Activated CD4-positive, alpha-beta T cell treated with anti-CD3 and anti-CD28 coated beads, Interleukin-10, Interleukin-2, amounts not matched to agents 100 ng/mL and 50 ng/mL, durations not matched to agents 16 hours and 8 hours (primary cell): ENCODE data around the gene HABP2.

Experiments used
- DNase-seq: peaks from one replicate; pipeline ENCODE4 v3.0.0-alpha.2; 2020

HABP2 gene

DNA sequence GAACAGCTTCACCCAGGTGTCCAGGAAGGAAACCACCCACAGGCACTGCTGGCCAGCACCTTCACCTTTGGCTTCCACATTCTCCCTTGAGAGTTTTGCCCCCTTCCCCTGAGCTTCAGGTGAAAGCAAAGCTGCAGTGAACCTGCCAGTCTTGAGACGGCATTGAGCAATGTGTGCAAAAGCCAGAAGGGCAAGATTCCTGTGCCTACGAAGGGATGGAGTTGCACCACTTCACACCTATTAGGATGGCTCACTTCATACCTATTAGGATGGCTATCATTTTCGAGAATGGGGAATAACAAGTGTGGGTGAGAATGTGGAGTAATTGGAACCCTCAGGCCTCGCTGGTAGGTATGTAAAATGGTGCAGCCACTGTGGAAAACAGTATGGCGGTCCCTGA, 7.2 kb downstream of the HABP2 start:
- DNase-seq, result no peak

DNA sequence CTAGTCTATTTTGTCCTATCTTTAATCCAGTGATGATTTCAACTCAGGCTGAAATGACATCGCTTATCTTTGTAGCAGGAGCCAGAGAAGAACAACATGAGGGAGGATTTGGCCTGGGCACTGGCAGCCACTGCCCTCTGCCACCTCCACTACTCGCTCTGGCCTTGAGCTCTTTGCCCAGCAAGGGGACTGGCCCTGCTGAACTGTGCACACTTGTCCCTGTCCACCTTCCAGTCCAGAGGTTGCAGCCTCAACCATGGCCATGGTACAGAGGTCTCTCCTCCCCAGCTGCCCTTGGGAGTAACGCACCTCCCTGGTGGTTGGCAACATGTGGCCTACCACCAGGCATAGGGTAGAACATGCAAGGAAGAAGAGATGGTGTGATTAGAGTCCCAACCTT, 8.4 kb downstream of the HABP2 start:
- no peak for DNase-seq

DNA sequence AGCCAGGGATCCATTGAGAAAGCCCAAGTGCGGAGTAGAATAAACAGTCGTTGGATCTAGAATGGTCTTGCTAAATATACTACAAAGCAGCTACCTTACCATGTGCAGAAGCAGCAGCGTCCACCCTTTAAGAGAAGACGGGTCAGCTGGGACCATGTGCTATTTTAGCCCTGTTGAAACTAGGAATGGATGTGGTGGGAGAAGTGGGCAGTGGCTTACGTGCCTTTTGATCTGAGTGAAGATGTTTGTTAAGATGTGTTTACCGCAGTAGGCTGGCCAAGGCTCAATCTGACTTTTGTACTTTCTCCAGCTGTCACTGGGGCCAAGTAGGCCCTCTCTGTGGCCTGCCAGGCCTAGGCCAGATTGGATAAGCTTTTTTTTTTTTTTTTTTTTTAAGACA, 9.2 kb downstream of the HABP2 start:
- DNase-seq, result no peak

DNA sequence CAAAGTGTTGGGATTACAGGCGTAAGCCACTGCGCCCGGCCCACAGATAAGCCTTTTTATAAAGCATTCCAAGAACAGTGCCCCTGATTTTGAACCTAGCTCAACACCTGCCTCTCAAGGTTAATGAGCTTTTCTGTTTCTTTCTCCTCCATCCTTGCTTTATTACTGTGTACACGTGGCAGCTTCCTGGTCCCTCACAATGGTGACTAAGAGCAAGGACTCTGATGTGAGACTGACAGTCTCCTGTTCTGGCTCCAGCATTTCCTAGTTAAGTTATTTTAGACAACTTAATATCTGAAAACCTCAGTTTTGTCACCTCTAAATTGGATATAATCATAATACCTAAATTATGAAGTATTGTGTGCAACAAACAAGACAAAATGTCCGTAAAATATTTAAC, 9.9 kb downstream of the HABP2 start:
- no peak for DNase-seq

DNA sequence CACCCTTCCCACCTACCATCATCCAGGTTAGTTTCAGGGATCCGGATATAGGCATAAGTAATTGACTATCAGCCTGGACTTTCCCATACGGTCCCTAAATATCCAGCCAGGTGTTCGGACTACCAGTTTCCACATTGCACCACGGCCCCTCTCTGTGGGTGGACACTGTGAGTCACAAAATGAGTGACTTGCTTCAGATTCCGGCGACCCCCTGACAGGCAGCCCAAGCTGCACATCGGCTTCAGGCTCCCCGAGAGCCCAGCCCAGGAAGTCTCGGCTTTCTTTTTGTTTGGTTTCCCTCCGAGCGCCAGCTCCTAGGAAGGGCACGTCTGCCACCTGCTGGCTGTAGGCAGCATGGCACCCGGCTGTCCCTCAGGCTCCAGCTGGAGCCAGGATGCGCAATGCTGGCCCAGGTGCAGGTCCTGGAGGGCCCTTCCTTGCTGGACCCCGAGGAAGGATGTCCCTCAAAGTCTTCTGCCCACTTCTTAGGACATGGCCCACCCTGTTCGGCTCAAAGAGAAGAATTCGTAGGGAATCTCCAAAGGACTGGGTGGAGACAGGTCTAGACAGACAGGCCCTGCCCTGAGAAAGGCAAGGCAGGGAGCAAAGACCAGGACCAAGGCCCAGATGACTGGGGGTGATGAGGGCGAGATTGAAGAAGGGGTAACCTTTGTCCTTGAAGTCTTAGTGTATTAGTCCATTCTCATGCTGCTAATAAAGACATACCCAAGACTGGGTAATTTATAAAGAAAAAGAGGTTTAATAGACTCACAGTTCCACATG, 10.6 kb downstream of the HABP2 start:
- peak; percentile 76 for DNase-seq

DNA sequence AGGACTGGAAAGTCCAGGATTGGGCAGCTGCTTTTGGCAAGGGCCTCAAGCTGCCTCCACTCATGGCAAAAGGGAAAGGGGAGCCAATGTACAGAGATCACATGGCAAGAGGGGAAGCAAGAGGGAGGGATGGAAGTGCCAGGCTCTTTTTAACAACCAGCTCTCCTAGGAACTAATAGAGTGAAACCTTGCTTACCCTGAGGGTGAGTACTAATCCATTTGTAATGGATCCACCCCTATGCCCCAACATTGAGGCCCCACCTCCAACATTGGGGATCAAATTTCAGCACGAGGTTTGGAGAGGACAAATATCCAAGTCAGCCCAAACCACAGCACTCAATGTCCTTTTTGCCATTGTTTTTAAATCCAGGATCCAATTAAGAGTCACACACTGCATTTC, 12.5 kb downstream of the HABP2 start:
- no peak for DNase-seq

DNA sequence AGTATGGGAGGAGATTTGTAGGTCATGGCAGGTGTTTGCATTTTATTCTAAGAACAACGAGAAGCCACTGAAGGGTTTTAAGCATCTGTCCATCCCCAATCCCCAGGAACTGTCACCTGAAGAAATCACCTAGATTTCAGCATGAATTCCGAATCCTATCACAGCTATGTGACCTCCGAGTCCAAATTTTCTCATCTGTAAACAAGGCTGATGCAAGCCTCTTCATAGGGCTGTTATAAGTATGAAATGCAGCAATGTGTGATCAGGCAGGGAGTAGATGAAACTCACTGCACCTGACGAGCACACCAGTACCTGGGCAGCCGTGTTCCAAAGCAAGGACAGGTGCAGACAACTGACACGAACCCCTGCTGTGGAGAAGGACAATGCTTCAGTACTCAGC, 14.0 kb downstream of the HABP2 start:
- DNase-seq, result no peak

DNA sequence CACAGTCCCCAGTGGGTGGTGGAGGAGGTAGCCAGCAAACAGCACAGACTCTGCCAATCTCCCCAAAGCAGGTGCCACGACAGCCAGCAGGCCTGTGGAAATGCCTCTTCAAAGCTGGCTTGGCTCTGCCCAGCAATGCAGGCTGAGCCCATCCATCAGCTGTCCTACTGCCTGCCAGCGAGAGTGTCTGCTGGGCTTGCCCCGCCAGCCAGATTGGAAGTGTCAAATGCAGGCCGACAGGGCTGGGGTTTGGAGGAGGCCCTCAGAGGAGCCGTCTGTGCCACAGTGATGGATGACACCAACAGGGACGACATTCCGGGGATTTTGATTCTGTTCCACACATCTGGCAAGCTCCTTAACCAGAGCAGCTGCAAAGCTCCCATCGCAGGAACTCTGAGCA, 16.7 kb downstream of the HABP2 start:
- no peak for DNase-seq

DNA sequence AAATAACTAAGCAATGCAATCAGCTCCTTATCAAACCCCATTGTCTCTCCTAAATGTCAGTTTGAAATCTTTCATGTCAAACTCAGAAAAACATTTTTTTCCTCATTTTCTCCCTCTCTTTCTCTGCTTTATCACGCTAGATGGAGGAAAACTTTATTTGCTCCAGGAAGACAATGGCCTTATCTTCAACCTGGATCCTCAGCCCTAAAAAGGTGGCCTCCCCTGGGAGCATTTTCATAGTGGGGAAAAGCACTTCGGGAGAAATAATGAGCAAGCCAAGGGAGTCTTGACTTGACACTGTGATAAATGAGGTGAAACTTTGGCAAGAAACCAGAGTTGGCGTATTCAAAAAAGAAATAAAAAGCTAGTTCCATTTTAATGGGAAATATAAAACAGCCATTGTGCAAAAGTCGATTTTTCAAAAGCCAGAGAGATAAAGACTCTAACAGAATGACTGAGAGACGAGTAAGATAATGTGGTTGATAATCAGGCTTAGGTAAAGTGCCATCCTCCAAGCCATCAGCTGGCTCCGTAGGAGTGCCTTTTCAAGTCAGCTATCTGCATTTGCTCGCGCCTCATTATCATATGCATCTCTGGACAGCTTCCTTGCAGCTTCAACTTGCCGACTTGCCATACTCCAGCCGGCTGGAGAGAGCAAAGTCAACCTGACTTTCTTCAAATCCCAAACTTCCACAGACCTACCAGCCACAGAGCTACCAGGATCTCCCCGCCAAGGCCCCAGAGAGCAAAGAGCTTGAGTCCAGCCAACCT, 19.9 kb downstream of the HABP2 start:
- DNase-seq, result no peak

DNA sequence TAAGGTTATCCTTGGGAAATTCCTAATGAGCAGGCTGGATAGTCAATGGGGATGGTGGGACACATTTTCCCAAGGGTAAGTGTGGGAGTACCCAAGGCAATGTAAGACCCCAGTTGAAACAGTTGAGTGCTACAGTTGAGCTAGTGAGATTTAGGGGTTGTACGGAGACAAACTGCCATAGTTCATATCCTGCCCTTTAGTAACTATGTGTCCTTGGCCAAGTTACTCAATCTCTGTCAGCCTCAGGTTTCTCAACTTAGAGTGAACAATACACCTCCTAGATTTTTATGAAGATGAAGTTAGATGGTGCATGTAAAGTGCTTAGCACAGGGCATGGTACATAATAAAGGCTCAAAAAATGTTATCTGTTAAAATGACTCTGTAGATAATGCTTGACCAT, 20.5 kb downstream of the HABP2 start:
- no peak for DNase-seq

DNA sequence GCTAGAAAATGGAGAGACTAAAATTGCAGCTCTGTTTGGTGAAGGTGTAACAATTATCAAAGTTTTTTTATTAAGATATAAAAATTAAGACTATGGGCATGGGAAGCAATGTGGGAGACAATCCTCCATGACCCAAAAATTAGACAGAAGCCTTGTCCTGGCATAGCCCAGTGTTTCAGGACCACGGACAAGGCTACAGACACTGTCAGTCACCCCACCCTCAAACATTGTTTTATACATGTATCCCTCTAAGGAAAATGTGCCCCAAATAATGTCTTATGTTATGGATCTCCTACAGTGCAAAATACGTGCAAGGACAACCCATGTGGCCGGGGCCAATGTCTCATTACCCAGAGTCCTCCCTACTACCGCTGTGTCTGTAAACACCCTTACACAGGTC, 24.0 kb downstream of the HABP2 start:
- DNase-seq, result no peak

DNA sequence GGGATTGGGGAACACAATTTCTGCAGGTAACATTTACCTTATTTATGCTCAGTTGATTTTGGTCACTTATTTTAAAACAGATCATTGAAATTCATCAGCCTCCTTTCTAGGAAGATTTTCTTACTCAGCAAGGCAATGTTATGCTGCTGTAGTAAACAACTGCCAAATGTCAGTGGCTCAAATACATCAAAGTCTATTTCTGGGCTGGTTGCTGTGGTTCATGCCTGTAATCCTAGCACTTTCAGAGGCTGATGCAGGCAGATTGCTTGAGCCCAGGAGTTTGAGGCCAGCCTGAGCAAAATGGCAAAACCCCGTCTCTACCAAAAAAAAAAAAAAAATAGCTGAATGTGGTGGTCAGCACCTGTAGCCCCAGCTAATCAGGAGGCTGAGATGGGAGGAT, 25.9 kb downstream of the HABP2 start:
- no peak for DNase-seq

DNA sequence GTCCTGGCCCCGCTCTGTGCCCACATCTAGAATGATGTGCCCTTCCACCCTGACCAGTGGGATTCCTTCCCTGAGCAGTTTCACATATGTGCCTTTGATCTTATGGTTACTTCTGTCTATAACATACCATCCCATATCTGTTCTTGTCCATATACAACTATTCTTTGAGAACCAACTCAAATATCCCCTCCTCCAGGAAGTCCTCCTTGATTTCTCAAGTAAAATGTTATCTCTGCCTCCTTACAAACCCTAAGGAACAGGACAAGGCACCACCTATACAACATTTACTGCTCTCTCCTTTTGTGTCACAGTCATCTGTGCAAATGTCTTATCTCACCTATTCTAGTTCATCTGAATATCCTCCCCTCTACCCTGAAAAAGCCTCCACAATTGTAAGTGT, 28.2 kb downstream of the HABP2 start:
- no peak for DNase-seq

DNA sequence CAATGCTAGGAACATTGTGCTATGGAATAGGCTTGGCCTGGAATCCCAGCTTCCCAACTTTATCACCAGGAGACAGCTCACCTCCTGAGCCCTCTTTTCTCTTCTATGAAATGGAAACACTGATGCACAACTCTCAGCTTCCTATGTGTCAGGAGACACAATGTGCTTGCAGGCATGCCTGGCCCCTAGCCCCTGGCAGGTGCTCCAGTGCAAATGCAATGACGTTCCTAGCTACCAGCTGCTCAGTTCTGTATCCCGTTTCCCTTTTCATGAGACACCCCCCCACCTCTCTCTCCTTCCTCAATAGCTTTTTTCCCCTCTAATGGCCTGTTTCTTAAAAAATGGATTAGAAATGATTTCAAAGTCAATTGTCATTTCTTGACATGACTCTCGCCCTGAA, 30.7 kb downstream of the HABP2 start:
- no peak for DNase-seq

DNA sequence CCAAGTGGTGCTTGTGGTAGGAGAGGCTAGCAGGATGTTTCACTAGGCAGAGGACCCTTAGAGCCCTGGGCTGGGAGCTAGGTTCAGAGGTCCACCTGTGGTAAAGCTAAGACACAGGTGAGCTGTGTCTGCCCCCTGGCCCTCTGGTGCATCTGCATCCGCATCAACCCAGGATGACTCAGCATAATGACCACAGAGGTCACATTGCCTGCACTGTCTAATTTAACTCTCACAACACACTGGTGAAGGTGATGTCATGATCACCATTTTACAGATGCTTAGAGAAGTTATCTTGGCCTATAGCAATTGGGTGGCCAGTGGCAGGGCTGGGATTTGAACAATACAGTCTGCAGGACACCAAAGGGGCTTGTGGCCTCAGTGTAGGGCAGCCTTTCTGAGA, 33.1 kb downstream of the HABP2 start:
- peak; percentile 7 for DNase-seq

DNA sequence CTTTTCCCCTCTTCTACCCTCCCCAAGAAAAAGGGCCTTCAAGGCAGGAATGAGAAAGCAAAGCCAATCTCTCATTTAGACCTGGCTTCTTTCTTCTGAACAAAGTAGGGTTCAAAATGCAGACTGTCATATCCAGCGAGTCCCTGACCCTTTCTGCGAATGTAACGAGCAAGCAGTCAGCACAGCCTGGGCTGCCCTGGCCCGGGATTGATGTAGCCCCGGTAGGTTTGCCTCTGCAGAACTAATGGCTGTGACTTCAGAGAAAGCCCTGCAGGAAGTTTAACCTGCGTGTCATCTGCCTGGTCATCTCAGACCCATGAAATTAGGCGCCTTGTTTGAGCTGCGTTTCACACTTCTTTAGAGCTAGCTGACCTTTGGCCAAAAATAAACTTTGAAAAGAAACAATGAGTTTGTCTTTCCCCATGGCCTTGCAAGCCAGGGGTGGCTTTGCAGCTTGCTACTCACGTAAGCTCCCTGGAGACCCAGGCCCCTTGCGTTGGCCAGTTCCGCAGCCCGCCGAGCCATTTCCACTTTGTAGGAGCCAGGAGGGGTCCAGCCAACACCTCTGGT, 36.4 kb downstream of the HABP2 start:
- DNase-seq, result no peak

DNA sequence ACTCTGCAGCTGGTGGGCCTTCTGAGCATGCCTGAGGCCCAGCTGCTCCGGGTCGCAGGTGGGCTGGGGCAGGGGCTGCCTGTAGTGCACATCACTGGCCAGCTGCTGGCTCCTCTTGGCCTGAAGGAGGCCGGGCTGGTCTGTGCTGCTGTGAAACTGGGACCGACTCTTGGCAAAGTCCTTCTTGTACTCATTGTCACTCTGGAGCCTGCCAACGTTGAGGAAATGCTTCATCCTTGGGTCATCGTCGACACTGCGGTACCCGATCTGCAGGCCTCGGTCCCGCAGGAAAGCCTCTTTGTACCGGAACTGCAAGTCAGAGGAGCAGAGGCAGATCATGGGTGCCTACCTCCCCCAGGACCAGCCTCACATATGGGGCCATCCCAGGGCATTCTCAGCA, 37.7 kb downstream of the HABP2 start:
- no peak for DNase-seq

DNA sequence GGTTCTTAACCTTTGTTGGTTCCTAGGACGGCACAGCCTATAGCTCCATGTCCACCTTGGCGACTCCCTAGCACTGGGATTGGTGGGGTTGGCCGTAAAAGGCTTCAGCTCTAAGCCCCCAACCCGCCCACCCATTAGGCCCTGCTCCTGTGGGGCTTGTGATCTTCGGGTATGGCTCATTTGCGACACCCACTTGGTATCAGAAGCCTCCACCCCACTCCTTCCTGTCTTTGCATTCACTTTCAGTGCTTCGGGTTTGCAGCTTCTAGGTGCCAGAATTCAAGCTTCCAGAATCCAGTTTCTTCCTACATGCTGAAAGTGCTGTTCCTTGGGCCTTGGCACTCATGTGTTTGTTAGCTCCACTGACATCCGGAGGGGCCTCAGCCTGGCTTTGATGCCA, 39.5 kb downstream of the HABP2 start:
- DNase-seq, result no peak

DNA sequence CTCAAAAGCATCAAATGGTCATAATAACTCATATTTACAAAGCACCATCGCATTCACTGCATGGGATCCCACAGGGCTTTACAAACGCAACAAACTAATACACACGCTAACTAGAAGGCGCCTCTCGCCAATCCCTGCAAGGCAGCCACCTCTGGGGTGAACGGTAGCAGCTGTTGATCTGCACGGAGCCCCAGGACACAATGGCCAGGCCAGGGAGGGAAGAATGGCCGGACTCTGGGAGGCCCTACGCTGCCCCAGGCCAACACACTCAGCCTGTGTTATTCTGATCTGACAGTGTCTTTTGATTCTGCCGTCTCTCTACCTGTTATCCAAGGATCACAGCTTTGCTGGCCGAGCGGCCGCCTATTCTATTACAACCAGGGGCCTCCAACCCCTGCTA, 41.8 kb downstream of the HABP2 start:
- no peak for DNase-seq

DNA sequence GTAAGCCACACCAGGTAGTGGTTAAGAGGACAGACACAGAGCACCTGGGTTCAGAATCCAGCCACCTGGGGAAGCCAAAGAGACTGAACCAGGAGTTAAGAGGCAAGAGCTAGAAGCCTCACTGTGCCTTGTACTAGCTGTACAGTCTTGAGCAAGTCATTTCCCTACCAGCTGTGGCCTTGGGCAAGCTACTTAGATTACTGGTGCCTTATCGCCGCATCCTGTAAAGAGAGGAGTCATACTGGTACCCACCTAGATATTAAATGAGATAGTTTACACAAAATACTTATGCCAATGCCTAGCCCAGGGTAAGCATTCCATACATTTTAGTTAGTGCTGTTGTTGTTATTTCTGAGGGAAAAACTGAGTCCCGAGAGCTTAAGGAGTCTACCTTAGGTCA, 47.7 kb downstream of the HABP2 start:
- peak; percentile 28 for DNase-seq

DNA sequence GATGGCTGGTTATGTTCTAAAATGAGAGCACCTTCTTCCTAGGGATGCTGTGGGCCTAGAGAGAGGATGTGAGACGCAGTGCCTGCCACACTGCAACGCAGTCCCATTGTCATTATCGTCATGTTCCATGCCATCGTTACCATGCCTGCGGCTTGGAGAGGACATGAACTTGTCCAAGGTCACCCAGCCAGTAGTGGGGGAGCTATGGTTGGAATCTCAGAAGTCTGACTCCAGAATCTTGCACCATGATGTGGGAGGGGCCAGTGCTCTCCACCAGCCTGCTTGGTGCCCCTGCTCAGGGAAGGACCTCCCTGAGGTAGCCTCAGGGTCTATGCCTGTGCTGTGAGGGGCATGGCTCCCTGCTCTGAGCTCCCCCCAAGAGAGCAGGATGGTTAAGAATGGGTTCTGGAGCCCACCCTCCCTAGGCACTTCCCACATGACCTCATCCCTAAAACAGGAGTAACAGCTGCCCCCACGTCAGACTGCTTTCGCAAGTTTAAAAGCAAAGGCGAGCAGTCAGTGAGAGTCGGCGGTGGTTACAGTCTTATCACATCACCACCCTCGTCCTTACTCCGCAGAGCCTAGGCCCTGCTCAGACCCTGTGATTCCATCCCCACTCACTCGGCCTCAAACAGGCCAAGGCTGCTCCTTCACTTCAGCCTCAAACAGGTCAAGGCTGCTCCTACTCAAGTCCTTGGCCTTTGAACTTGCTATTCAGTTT, 50.4 kb downstream of the HABP2 start:
- DNase-seq, result no peak

DNA sequence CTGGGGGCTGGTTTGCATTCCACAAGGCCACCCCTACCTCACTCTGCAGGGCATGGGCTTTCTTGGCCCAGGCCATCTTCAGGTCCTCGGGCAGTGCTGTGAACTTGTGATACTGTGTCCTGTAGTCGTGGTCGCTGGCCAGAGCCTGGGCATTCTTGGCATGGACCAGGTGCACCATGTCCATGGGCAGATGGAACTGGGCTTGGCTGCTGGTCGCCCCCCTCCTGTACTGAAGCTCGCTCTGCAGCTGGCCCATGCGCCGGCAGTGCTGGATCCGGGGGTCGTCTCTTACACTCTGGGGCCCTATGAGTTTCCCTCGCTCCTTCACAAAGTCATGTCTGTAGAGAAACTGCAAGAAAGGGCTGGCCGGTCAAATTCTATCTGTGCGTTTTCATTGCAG, 51.7 kb downstream of the HABP2 start:
- DNase-seq, result no peak

DNA sequence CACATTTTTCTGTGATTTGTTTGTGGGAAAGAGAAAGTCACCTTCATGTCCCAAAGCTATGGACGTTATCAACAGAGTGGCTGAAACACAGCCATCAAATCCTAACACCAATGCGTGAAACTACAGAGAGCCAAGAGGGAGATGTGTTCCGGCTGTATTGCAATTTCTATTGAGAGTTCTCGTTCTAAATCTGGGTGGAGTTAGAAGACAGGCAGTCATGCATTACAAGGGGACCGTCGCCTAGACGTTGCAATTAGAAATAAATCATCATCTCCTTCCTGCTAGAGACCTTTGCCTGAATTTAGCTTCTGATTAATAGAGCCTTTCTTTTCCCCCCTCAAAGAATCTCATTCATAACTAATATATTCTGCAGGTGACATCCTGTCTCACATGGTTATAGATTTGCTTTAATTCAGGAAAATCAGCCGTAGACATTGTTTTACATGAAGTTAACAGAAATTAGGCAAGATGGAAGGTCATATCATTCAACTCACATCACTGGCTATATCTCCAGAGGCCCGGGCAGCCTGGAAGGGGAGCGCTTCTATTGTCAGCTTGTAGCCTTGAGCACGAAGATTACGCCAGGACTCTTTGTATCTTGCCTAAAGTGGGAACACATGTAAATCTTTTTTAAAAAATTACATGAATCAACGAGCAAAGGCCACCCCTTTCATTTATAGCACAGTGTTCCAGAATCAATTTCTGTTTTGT, 52.6 kb downstream of the HABP2 start:
- no peak for DNase-seq
